ENCODE results near the gene STRN4.

GRCh38 chr19:46772170-46773017, 26.1 kb upstream of the STRN4 start:
- TF ChIP-seq CTCF (IDR thresholded peaks at IDR 0.05) = no peak
- no peak for TF ChIP-seq EZH2 (IDR thresholded peaks at IDR 0.05; ENCODE audit: borderline replicate concordance, insufficient read depth, low read depth, low read length, poor library complexity, severe bottlenecking)
